GM21576 (cell line): ENCODE measurements around the gene PLCG2.
"Not testable (repeated sequence)": the region's sequence is repeated elsewhere in the genome, so short reads cannot be mapped to it uniquely, and the experiment has no call there.

Source experiments
- ATAC-seq: cut with Tn5 transposase; IDR thresholded peaks from one replicate; pipeline ENCODE4 v1.9.1; 2021; ENCODE audit warnings: mild to moderate bottlenecking, moderate library complexity; ENCODE audit not compliant: unreplicated experiment

PLCG2 gene

DNA sequence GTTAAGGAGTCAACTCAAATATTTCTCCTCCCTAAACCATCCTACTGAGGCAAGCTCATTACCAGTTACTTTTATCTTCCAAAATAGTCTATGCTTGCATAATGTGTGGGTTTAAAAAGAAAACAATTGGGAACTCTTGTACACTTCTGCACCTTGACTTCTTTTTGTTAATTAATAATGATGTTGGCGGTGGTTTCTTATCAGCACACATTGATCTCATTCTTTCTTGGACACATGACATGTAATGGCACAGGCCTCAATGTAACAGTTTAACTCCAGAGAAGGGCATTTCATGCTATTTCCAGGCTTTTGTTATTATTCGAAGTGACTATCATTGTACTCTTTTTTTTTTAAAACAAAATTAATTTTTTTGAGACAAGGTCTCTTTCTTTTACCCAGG lies 7.8 kb downstream of the PLCG2 start:
- no peak for ATAC-seq

GRCh38 chr16:81787659-81788058 lies 8.6 kb downstream of the PLCG2 start:
- ATAC-seq = no peak

- no peak for ATAC-seq
Measured at GRCh38 chr16:81790277-81790676, 11.2 kb downstream of the PLCG2 start.

- no peak for ATAC-seq
Measured at GRCh38 chr16:81790830-81791435, 11.8 kb downstream of the PLCG2 start.

GRCh38 chr16:81792828-81793227 lies 13.7 kb downstream of the PLCG2 start:
- ATAC-seq = no peak

DNA sequence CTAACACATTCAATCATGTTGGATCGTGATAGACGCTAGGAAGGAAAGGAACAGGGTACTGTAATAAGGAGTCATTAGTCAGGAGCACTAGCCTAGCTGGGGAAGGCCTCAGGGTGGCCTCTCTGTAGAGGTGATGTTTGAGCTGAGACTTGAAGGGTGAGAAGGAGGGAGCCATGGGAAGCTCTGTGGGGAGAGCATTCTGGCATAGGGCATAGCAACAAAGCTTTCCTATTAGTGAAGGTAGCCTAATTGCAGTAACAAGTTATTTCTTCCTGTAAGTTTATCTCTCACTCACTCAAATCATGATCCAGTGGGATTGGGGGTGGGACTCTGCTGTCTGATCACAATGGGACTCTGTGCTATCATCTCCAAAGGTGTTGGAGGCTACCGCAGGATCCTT lies 16.1 kb downstream of the PLCG2 start:
- ATAC-seq = no peak

GRCh38 chr16:81796035-81796434 lies 16.9 kb downstream of the PLCG2 start:
- no peak for ATAC-seq

DNA sequence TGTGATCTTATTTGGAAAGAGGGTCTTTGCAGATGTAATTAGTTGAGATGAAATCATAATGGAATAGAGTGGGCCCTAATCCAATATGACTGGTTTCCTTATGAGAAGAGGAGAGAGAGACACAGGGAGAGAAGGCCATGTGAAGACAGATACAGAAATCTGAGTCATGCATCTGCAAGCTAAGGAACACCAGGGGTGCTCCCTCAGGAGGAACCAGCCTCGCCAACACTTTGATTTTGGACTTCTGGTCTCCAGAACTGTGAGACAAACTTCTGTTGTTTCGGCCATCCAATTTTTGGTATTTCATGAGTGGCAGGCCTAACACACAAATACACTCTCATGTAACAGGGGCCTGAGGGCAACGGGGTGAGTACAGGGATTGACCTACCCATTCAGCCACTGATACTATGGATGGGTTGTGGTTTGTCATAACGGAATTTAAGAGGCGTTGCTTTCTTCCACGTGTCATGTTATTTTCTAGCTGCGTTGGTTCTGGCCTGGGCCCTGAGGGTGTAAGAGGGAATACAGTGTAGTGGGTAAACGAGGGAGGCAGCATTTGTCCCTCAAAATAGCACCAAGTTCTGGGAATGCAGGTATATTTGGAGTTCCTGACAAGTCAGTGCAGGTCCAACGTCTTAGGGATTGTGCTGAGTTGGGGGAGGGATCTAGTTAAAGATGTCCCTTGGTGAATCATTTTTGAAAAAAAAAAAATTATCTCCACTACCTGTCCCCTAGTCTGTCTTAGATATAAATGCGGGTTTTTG lies 17.7 kb downstream of the PLCG2 start:
- no peak for ATAC-seq

DNA sequence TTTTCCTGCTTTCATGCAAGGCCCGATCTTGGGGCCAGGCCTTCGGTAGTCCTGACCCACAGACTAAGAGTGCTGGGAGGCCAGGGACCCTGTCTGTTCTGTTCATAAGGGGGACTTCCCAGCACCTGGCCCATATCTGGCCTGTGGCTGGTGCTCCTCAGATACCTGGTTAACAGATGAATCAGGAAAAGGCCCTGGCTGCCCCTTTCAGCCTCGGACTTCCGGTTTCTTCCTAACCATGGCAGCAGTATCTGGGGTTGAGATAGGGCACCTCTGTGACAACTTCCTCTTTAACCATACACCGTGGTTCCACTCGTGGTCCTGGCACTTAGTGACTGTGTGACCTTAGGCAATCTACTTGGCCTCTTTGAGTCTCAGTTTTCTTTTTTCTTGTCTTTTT lies 18.4 kb downstream of the PLCG2 start:
- ATAC-seq = peak; percentile 46

DNA sequence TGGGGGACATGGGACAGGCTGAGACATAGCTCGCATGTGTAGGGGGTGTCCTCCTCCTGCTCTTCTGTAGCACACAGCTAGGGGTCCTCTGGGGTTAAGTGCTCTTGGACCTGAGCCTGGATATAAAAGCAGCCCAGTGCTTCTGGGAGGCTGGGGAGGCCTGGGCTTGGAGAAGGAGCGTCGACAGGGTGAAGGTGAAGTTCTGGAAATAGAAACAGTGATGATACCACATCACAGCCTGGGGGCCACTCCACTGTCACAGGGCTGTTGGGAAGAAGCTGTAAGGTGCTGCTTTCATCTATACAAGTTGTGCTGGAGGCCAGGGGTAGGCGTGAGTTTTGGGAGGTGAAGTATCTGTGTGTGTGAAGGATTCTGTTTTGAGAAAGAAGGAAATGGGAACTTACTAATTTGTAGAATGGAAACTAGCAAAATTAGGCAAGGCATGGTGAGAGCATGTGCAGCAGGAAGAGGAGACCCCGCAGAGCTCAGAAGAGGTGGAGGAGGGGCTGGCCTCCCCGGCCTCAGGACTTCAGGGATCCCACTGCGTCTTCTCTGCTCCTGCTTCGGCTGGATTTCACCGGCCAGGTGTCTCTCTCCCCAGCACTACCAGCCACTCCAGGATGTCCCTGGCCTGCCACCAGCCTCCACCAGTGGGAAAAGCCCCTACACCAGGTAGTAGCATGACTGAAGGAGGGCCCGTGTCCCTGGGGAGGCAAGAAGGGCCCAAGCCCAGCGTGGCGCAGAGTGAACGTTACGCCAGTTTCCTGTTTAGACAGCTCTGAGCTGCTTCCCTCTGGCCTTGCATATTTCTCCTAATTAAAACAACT lies 19.4 kb downstream of the PLCG2 start:
- ATAC-seq = peak; percentile 38

DNA sequence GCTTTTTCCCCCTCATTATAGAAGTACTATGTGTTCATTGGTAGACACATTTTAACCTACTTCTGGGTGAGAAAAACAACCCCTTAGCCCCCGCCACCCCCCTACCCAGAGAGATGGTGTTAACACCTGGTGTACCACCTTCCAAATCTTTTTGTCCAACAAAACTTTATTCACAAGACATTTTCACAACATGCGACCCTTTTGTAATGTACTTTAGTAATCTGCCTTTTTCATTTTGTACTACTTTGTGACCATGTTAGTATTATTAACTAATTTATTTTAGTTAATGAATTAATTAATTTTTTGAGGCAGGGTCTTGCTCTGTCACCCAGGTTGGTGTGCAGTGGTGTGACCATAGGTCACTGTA lies 20.0 kb downstream of the PLCG2 start:
- ATAC-seq = no peak

DNA sequence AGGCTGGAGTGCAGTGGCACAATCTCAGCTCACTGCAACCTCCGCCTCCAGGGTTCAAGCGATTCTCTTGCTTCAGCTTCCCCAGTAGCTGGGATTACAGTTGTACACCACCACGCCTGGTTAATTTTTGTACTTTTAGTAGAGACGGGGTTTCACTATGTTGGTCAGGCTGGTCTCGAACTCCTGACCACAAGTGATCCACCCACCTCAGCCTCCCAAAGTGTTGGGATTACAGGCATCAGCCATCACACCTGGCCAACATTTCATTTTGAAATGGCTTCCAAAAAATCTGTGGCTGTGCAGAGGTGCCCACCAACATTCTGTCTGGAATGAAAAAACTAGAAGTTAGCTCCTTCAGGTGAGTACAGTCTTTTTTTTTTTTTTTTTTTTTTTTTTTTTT lies 22.6 kb downstream of the PLCG2 start:
- ATAC-seq = not testable (repeated sequence)

GRCh38 chr16:81803332-81803731 lies 24.2 kb downstream of the PLCG2 start:
- no peak for ATAC-seq

- no peak for ATAC-seq
Measured at GRCh38 chr16:81804134-81804610, 25.1 kb downstream of the PLCG2 start.

DNA sequence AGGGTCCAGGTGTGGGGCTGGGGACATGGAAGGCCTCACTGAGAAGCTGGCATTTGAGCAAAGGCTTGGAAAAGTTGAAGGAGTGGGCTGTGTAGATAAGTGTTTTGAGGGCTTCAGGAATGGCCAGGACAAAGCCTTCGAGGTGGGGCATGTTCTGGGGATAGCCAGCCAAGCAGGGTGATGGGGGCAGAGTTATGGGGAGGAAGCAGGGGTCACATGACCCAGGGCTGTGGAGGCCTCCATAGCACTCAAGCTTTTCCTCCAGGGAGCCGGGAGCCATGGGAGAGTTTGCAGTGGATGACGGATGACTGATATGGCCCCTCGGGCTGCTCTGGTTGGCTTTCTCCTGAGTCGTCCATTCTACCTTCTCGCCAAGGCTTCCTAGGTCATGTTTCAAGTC lies 27.6 kb downstream of the PLCG2 start:
- no peak for ATAC-seq

DNA sequence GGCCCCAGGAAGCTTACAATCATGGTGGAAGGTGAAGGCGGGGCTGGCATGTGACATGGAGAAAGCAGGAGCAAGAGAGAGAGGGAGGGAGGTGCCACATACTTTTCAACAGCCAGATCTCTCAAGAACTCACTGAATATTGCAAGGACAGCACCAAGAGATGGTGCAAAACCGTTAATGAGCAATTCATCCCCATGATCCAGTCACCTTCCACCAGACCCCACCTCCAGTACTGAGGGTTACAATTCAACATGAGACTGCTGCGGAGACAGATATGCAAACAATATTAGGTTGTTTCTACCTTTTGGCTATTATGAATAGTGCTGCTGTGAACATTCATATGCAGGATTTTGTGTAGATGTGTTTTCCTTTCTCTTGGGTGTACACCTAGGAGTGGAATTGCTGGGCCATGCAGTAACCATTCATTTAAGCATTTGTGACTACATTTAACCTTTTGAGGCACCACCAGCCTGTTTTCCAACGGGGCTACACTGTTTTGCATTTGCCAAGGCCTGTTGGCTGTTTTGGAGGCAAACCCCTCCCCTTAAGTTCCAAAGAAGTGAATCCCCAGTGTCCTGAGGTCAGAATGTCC lies 28.8 kb downstream of the PLCG2 start:
- no peak for ATAC-seq

GRCh38 chr16:81808933-81809480 lies 29.9 kb downstream of the PLCG2 start:
- ATAC-seq = peak; percentile 59

DNA sequence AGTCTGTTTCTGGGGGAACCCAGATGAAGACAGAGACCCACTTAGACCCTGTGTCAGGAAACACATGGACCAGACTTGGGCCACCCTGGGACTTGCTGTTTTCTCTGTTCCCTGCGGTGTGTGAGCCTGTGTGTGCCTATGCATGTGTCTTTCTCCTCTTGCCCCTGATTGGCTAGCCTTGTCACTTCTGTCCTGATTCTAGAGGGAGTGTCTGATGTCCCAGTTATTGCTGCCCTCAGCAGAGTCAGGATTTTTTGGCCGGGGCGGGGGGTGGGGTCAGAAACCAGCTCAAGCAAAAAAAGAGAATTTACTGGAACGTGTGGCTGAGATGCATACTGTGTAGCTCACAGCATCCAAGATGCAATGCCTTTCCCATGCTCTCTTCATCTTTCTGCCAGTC lies 30.5 kb downstream of the PLCG2 start:
- ATAC-seq = no peak

DNA sequence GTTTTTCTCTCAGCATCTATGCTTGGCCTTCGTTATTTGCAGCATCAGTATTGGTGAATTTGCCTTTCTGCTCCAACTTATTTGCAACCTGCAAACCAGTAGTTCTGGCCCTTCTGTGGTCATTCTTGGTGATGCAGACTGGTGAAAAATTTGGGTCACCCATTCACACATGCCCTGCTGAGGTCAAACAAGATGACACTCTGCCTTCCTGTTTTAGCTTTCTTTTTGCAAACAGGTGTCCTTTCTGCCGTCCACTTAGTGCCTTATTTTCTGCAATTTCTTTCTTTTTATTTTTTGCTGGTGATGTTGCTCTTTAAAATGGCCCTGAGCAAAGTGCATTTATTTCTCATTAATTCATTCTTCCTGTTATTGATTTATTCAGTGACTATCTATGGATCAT lies 31.3 kb downstream of the PLCG2 start:
- ATAC-seq = no peak

GRCh38 chr16:81810894-81811538 lies 31.9 kb downstream of the PLCG2 start:
- ATAC-seq = peak; percentile 34

DNA sequence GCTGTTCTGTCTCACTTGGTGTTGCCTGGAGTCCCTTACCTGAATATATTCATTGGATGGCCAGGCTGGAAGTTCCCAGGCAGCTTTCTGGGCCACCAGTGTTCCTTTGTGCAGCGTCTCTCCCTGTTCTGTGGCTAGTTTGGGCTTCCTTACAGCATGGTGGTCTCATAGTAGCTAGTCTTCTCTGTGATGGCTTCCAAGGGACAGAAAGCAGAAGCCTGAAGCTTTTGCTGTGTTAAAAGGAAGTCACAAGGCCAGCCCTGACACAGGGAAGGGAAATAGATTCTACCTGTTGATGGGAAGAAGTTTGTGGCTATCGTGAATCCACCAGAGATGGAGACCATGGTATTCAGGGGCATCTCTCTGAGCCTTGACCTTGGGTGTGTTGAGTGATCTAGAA lies 34.6 kb downstream of the PLCG2 start:
- no peak for ATAC-seq
